ENCODE results near the gene GRK5.

DNA sequence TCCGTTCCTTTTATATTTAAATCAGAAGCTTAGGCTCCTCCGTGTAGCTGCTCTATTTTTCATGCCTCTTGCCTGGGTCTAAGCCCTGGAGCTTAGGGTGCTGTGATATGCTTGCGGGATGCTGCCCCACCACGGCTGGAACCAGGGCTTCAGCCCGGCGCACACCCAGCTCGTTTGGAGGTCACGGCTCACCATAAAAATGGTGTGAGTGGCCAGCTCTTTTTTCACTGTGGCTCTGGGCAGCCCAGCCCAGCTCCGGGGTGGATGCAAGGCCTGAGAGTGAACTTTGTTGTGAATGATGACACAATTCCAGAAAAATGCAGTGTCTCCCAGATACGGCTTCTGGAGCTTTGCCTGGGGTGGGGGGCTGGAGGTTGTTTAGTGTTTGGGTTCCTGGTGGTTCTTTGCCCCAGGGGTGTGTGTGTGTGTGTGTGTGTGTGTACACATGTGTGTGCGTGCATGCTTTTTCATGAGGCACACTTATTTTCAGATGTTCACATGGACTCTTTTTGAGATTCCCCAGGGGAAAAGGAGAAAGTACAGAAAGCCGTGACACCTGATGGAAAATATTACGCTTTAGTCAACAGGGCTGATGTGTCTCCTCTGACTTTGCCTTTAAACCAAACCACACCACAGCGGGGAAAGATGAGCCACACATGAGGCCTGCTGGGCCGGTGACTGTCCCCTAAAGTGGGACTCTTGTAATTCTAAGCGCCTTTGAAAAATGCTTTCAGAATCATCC lies 46.2 kb downstream of the GRK5 start:
- TF ChIP-seq GATA3 (IDR thresholded peaks at IDR 0.05; ENCODE audit: low read depth, low read length) (no peak), GATA2 (IDR thresholded peaks at IDR 0.05; ENCODE audit: low read depth, low read length) (no peak)

Data from SH-SY5Y (cell line).